Left ventricle myocardium superior (tissue), 1 donor: ENCODE data around the gene LASP1. TPM values are rescaled to one million over a fixed set of nuclear protein-coding genes. Genes with fewer than 3 reads are reported as not detected.
"Not testable (repeated sequence)": the region's sequence is repeated elsewhere in the genome, so short reads cannot be mapped to it uniquely, and the experiment has no call there.

Experiments used
- ATAC-seq: fragments of 200-7000 bp; cut with Tn5 transposase; one replicate; pipeline ENCODE4 v1.9.1; 2020; ENCODE audit warnings: mild to moderate bottlenecking, moderate library complexity
- DNase-seq: peaks from one replicate; pipeline ENCODE4 v3.0.0-alpha.2; 2020
- intact Hi-C: fragments of 100-400 bp; cut with micrococcal nuclease; formaldehyde crosslinking; loops from one replicate; pipeline ENCODE4 v1.11.0; 2022
- total RNA-seq: library from RNA; stranded (reverse); fragmentation: NEBNext Ultra II Directional; extraction: Animal tissue kit (Norgen Biotek cat#: 25700); gene quantifications from one replicate; pipeline ENCODE4 v1.2.1, GENCODE V29; 2021
- donor health status: DM: no; HTN: yes; CAD: no; lungs with severe emphysema.

LASP1 gene
- total RNA-seq, 1 donor from 2014 or later, result 28.4 TPM

DNA sequence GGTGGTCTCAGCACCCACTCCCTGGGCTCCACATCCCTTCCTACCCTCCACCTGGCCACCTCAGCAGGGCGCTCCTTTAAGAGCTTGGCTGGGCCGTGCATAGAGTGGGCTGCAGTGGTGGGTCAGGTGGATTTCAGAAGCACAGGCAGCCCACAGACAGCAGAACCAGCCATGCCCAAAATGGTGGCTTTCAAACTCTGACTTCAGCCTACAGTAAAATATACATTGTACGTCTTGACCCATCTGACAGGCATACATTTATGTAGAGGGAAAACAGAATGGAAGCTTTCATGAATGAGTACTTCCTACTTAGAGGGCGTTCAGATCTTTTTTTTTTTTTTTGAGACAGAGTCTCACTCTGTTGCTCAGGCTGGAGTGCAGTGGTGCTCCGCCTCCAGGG is 29.6 kb downstream of the LASP1 start:
- intact Hi-C loops, result no loop called here
- no peak for ATAC-seq
- no peak for DNase-seq

- peak; percentile 65 for ATAC-seq
- no peak for DNase-seq
- intact Hi-C loops, result no loop called here
Observed at GRCh38 chr17:38900978-38901656, 31.3 kb downstream of the LASP1 start.

GRCh38 chr17:38903404-38903803 is 33.5 kb downstream of the LASP1 start:
- ATAC-seq (no peak), DNase-seq (no peak)
- intact Hi-C loops, result no loop called here

DNA sequence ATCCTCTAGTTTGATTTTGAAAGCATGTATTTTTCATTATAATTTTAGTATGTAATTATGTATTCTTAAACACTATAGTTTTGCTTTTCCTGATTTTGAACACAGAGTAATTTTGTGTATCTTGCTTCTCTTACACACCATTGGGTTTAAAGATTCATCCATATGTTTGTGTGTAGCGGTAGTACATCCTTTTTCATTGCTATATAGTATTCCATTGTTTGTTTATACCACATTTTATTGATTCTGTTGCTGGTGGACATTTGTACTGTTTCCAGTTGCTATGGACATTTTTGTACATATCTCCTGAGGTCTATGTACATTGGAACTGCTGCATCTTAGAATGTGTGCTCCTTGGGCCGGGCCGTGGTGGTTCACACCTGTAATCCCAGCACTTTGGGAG is 35.0 kb downstream of the LASP1 start:
- intact Hi-C loops, result no loop called here
- no peak for ATAC-seq
- no peak for DNase-seq

DNA sequence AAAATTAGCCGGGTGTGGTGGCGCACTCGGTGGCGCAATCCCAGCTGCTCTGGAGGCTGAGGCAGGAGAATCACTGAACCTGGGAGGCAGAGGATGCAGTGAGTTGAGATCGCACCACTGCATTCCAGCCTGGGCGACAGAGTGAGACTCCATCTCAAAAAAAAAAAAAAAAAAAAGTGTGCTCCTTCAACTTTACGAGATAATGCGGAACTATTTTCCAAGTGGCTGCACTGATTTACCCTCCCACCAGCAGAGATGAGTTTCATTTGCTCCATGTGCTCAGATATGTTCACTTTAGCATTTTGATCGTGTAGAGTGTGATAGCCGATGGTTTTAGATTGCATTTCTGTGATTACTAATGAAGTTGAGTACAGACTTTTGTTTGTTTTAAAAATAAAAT is 35.5 kb downstream of the LASP1 start:
- intact Hi-C loops, result no loop called here
- no peak for ATAC-seq
- DNase-seq, result no peak

DNA sequence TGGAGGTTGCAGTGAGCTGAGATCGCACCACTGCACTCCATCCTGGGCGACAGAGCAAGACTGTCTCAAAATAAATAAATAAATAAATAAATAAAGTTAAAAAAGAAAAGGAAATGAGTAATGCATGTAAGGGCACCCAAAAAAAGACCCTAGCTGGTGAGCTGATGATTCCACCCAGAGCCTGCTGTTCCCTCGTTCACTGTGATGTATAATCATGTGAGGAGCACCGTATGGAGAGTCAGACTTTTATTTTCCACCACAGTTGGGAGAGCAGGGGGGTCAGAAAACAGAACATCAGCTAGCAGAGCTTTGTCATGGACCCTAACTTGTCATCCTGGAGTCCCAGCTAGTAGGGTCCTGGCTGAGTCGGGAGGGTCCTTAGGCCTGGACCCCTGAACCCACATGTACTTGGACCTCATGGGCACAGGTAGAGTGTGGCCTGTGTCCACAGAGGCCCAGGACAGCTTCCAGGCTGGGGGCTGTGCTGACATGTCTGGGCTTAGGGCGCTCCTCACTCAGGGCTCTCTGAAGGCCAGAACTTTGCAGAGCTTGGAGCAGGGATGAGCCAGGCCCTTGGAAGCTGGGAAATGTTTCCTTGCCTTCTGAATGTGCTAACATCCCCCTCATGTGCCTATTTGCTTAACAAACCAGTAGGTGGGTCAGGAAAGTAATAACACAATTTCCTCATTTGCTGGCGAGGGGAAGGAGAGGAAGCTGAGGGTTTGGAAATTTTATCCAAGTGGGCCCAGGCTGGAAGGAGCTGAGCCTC is 36.8 kb downstream of the LASP1 start:
- intact Hi-C loops, result no loop called here
- ATAC-seq, result peak; percentile 27

DNA sequence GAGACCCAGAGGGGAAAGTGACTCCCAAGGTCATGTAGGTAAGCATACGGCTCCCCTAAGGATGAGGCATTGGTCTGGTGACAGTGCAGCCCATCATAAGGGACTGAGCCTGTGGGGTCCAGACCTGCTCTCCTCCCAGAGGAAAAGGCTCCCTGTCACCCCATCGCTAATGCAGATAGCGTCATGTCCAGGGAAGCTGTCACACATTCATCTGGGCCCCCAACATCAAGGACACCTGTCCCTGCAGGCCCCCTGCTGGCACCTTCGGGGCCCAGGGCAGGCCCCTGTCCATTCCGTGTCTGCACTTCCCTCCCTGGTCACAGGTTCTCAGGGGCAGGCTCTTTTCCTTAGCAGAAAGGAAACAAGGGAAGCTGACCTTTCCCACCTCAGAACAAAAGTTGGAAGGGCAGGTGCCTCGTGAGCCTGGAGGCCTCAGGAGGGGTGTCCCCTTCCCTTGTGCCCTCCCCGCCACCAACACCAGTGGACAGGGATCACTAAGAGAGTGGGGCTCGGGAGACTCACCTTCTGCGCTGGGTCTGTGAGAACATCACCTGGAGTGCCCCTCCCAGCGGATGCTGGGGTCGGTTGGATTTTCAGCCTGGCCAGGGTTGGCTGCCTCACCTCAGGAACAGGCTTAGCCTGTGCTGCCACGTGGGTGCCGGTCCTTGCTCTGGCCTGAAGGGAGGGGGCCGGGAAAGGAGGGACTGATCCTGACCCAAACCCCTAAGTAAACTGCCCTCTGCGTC is 38.2 kb downstream of the LASP1 start:
- no peak for DNase-seq
- no peak for ATAC-seq
- intact Hi-C loops, result no loop called here

More for the DNA sequence above, 36.8 kb downstream of the LASP1 start:
- no peak for DNase-seq

DNA sequence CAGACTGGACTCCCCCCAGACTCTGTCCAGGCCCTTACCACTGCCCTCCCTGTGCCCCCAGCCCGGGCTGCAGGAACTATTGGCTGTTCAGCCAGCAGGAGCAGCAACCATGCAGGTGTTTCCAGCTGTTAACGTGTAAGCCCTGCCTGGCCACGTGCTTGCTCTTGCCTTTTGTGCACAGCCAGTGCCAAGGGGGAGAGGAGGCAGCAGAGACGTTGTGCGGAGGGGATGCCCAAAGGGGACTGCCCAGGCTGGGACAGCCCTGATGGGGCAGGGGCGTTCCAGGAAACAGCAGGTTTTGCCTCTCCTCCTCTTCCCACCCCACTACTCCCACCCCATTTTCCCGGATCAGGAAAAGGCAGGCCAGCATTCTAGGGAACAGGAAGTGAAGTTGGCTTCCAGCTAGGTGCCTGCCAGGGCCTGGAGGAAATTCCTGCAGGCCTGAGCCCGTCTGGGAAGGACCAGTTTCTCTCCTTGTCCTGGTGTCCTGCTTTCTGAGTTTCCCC is 38.9 kb downstream of the LASP1 start:
- no peak for DNase-seq
- peak; percentile 7 for ATAC-seq
- intact Hi-C loops, result no loop called here

GRCh38 chr17:38910325-38910724 is 40.5 kb downstream of the LASP1 start:
- DNase-seq (no peak), ATAC-seq (no peak)
- intact Hi-C loops, result no loop called here

- ATAC-seq, result no peak
Observed at GRCh38 chr17:38911081-38911730, 41.3 kb downstream of the LASP1 start.

GRCh38 chr17:38911731-38912081 is 41.8 kb downstream of the LASP1 start:
- intact Hi-C loops, DNase-seq, ATAC-seq: not testable (repeated sequence)

More at GRCh38 chr17:38911081-38911730, 41.3 kb downstream of the LASP1 start:
- intact Hi-C loops, result no loop called here
- no peak for DNase-seq

DNA sequence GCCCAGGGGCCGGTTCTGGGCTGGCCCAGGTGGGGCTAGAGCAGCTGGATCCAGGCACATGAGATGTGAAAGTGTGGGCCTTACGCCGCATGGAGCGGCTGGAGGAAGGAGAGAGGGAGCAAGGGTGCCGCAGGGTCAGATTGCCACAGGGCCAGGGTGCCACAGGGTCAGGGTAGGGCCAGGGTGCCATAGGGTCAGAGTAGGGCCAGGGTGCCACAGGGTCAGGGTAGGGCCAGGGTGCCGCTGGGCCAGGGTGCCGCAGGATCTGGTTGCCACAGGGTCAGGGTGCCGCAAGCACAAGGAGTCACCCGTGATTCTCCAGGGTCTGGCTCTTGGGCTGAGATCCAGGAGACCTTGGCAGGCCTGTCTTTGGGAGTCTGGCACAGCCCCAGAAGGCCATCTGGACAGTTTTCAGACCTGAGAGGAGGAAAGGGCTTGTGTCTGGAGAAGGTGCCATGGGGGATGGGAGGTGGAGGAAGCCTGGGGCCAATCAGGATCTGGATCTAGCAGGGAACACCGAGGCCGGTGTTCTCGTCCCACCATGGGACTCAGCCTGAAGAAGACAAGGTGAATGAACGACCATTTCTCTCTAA is 42.5 kb downstream of the LASP1 start:
- ATAC-seq, result peak; percentile 70
- intact Hi-C loops, result no loop called here
- peak; percentile 81 for DNase-seq

DNA sequence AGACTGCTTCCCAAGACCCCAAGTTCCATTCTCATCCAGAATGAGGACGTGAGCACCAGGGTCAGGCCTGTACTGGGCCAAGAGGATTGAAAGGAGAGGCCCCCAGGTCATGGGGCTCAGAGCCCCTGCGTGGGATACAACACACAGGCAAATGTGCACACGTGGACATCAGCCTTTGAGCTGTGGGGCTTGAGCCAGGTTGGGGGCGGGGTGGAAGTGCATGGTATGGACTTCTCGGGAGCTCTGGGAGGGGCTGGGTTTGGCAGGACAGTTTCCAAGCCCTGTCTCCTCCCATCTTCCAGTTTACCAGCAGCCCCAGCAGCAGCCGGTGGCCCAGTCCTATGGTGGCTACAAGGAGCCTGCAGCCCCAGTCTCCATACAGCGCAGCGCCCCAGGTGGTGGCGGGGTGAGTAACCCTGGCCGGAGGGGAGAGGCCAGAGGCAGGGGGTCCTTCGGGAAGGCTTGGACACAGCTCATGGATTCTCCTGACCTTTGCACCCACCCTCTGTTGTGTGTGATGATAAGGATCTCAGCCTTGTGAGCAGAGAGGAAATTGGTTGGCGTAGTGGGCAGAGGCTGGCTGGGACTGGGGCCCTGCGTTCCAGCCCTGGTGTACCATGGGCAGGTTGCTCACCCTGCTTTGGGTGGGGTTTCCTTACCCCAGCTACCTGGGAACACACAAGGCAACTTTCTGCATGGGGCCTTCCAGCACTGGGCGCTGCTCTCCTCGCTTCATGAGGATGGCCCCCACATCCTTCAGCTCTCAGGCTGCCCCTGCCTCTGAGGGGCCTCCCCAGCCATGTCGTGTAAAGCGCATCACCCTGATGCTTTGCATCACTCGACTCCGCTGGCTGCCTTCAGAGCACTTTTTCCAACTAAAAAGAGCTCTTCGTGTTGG is 45.1 kb downstream of the LASP1 start:
- intact Hi-C loops, result no loop called here
- DNase-seq (no peak), ATAC-seq (no peak)

DNA sequence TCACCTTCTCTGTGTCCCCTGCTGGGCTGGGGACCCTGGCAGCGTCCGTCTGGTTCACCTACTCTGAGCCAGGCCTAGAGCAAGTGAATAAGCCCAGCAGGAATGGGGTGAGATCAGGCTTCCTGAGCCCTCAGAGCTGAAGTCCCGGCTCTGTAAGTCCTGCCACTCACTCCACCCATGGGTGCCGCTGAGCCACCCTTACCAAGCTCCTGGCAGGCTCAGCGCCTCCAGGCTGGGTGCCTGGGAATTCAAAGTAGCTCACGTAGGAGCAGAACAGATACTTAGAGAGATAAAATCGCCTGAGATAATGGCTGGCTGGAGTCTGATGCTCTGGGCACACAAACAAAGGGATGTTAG is 45.8 kb downstream of the LASP1 start:
- DNase-seq (no peak), ATAC-seq (no peak)
- intact Hi-C loops, result no loop called here

DNA sequence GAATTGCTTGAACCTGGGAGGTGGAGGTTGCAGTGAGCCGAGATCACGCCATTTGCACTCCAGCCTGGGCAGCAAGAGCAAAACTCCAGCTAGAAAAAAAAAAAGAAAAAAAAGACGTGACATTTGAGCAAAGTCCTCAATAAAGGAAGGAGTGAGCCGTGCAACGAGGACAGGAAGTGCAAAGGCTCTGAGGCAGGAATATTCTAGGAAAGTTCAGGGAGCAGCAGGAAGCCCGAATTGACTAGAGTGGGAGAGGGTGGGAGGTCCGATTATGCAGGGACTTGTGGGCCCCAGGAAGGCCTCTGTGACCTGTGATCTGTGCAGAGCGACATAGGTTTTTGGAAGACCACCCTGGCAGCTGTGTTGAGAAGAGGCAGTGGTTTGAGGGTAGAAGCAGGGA is 46.9 kb downstream of the LASP1 start:
- no peak for DNase-seq
- intact Hi-C loops, result no loop called here
- no peak for ATAC-seq

- intact Hi-C loops, result no loop called here
- DNase-seq (no peak), ATAC-seq (no peak)
Observed at GRCh38 chr17:38917259-38917658, 47.4 kb downstream of the LASP1 start.

- intact Hi-C loops, result no loop called here
- ATAC-seq (no peak), DNase-seq (no peak)
Observed at GRCh38 chr17:38918129-38918913, 48.5 kb downstream of the LASP1 start.

- ATAC-seq (no peak), DNase-seq (no peak)
- intact Hi-C loops, result no loop called here
Observed at GRCh38 chr17:38918916-38919315, 49.1 kb downstream of the LASP1 start.
